HepG2 (cell line): ENCODE results near the gene DDX4. TPM values are rescaled to one million over a fixed set of nuclear protein-coding genes. Genes with fewer than 3 reads are reported as not detected.

Experiments
- SATB2 ChIP-seq: sonication (generic); formaldehyde crosslinking; IDR thresholded peaks from 2 replicates; pipeline ENCODE4 v1.5.0; 2020; ENCODE audit warnings: missing genetic modification reagents
- SMARCE1 ChIP-seq: fragments of 450-650 bp; IDR thresholded peaks from 2 replicates; pipeline ENCODE4 v1.6.1; 2017; ENCODE audit warnings: borderline replicate concordance
- ZNF761 ChIP-seq: sonication (generic); formaldehyde crosslinking; conservative IDR thresholded peaks from 2 replicates; pipeline ENCODE4 v1.4.0; 2020; ENCODE audit warnings: mild to moderate bottlenecking, missing genetic modification reagents
- polyA plus RNA-seq, 8 experiments: library from polyadenylated mRNA; depleted of rRNA in 3 of 8; stranded (reverse) in 7 of 8; unstranded in 1 of 8; fragments of >200 nt; fragmentation: Illumina TruSeq in 4 of 8; extraction: Trizol in 4 of 8; gene quantifications; 2 replicates each; pipeline versions ENCODE4 v1.2.1 to v1.2.3, GENCODE V29; 2011 to 2016; ENCODE audit warnings: low read depth in 4 of 8, missing spikeins in 1 of 8, mixed read lengths in 1 of 8; ENCODE audit not compliant: insufficient read depth in 1 of 8
- total RNA-seq, 5 experiments: library from RNA; depleted of rRNA; stranded (reverse); fragments of >200 nt; fragmentation: Illumina TruSeq; extraction: Trizol; gene quantifications; 2 replicates each; pipeline ENCODE4 v1.2.3, GENCODE V29; 2016; ENCODE audit warnings: low read depth in 1 of 5
- TF ChIP-seq, protein P1 (sequence below), 2 experiments: sonication (generic) in 1 of 2; formaldehyde crosslinking in 1 of 2; IDR thresholded peaks; 2 replicates each; pipeline versions ENCODE4 v1.6.1 to v1.9.0; 2014 to 2022; ENCODE audit warnings: antibody characterized with exemption in 1 of 2, borderline replicate concordance in 1 of 2, inconsistent platforms in 1 of 2, low read depth in 1 of 2, missing genetic modification reagents in 1 of 2
- TF ChIP-seq, protein P2 (sequence below): sonication (generic); formaldehyde crosslinking; IDR thresholded peaks from 2 replicates; pipeline ENCODE4 v1.5.0; 2020; ENCODE audit warnings: missing genetic modification reagents
- TF ChIP-seq, protein P3 (sequence below): sonication (generic); formaldehyde crosslinking; IDR thresholded peaks from one replicate; pipeline ENCODE4 v1.5.1; 2020; ENCODE audit warnings: mild to moderate bottlenecking, missing genetic modification reagents; ENCODE audit errors: not compliant biosample characterization

The DDX4 gene
- total and polyA plus RNA-seq, 2 of the 13 experiments (the other 11 are each of a cell fraction or from before 2014, with no cell fraction given), result 0.05 TPM; not detected in 1

DNA sequence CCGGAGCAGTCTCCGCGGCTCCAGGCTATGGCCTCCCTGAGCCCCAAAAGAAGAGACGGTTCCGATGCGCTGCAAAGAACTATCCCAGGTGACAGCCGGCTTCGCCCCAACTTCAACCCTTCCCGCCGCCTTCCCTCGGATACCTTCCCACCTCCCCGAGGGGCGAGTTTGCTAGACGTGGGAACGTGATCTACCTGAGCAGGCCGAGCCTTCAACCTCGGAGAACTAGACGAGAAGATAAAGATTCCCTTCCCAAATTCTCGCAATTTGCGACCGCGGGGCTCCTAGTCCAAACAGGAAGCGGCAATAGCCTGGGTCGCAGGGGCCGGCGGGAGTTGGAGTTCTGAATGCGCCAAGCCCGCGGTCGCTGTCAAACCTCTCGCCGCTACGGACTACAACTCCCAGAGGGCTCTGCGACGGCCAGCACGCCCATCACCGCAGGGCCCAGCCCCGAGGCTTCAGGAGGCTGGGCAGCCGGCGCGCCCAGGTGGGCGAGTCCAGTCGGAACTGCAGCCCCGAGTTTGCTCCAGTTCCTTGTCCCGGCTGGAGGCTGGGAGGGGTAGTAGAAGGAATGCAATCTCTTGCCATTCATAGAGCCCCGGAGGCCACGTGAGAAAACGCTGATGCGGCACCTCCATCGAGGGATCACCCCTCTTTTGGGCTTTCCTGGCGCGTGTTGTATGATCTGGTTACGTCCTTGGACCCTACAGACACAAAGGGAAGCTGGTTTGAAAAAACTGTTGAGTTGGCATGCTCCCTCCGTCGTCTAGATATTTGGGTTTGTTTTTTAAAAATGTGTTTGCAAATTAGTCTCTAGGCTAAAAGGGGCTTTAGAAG lies 25.6 kb upstream of the DDX4 start, which contains the start of gene SLC38A9 (continued):
- TF ChIP-seq, protein P1, sequence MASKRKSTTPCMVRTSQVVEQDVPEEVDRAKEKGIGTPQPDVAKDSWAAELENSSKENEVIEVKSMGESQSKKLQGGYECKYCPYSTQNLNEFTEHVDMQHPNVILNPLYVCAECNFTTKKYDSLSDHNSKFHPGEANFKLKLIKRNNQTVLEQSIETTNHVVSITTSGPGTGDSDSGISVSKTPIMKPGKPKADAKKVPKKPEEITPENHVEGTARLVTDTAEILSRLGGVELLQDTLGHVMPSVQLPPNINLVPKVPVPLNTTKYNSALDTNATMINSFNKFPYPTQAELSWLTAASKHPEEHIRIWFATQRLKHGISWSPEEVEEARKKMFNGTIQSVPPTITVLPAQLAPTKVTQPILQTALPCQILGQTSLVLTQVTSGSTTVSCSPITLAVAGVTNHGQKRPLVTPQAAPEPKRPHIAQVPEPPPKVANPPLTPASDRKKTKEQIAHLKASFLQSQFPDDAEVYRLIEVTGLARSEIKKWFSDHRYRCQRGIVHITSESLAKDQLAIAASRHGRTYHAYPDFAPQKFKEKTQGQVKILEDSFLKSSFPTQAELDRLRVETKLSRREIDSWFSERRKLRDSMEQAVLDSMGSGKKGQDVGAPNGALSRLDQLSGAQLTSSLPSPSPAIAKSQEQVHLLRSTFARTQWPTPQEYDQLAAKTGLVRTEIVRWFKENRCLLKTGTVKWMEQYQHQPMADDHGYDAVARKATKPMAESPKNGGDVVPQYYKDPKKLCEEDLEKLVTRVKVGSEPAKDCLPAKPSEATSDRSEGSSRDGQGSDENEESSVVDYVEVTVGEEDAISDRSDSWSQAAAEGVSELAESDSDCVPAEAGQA (IDR thresholded peaks at IDR 0.05; ENCODE audit: low read depth), result no peak
- TF ChIP-seq, protein P1 (CRISPR knock-in tag; IDR thresholded peaks at IDR 0.05; ENCODE audit: borderline replicate concordance), result no peak
- TF ChIP-seq SMARCE1, result no peak
- no peak for TF ChIP-seq SATB2 (CRISPR knock-in tag)
- TF ChIP-seq, protein P2, sequence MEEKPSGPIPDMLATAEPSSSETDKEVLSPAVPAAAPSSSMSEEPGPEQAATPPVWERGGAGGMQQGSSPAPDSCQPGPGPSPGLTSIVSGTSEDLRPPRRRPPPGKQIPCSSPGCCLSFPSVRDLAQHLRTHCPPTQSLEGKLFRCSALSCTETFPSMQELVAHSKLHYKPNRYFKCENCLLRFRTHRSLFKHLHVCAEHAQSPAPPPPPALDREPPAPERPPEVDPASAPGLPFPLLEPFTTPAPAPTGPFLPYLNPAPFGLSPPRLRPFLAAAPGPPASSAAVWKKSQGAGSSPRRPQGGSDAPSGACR (CRISPR knock-in tag), result peak; percentile 76; the same call in 1 of the 2 replicates
- TF ChIP-seq, protein P3, sequence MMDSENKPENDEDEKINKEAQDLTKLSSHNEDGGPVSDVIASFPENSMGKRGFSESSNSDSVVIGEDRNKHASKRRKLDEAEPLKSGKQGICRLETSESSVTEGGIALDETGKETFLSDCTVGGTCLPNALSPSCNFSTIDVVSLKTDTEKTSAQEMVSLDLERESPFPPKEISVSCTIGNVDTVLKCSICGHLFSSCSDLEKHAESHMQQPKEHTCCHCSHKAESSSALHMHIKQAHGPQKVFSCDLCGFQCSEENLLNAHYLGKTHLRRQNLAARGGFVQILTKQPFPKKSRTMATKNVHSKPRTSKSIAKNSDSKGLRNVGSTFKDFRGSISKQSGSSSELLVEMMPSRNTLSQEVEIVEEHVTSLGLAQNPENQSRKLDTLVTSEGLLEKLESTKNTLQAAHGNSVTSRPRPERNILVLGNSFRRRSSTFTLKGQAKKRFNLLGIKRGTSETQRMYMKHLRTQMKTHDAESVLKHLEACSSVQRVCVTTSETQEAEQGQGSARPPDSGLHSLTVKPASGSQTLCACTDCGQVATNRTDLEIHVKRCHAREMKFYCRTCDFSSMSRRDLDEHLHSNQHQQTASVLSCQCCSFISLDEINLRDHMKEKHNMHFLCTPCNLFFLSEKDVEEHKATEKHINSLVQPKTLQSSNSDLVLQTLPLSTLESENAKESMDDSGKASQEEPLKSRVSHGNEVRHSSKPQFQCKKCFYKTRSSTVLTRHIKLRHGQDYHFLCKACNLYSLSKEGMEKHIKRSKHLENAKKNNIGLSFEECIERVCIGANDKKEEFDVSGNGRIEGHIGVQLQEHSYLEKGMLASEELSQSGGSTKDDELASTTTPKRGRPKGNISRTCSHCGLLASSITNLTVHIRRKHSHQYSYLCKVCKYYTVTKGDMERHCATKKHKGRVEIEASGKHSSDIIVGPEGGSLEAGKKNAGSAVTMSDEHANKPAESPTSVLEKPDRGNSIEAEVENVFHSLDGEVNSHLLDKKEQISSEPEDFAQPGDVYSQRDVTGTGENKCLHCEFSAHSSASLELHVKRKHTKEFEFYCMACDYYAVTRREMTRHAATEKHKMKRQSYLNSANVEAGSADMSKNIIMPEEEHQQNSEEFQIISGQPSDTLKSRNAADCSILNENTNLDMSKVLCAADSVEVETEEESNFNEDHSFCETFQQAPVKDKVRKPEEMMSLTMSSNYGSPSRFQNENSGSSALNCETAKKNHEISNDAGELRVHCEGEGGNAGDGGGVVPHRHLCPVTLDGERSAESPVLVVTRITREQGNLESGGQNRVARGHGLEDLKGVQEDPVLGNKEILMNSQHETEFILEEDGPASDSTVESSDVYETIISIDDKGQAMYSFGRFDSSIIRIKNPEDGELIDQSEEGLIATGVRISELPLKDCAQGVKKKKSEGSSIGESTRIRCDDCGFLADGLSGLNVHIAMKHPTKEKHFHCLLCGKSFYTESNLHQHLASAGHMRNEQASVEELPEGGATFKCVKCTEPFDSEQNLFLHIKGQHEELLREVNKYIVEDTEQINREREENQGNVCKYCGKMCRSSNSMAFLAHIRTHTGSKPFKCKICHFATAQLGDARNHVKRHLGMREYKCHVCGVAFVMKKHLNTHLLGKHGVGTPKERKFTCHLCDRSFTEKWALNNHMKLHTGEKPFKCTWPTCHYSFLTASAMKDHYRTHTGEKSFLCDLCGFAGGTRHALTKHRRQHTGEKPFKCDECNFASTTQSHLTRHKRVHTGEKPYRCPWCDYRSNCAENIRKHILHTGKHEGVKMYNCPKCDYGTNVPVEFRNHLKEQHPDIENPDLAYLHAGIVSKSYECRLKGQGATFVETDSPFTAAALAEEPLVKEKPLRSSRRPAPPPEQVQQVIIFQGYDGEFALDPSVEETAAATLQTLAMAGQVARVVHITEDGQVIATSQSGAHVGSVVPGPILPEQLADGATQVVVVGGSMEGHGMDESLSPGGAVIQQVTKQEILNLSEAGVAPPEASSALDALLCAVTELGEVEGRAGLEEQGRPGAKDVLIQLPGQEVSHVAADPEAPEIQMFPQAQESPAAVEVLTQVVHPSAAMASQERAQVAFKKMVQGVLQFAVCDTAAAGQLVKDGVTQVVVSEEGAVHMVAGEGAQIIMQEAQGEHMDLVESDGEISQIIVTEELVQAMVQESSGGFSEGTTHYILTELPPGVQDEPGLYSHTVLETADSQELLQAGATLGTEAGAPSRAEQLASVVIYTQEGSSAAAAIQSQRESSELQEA, result peak; percentile 83
- no peak; the same call in 1 of the 2 replicates for TF ChIP-seq ZNF761 (CRISPR knock-in tag)
